Neural progenitor cell (in vitro differentiated cells): ENCODE data around the gene HLA-DQB1.
"Not testable (repeated sequence)": the region's sequence is repeated elsewhere in the genome, so short reads cannot be mapped to it uniquely, and the experiment has no call there.

Experiments used
- CTCF ChIP-seq: fragments of 200-600 bp; sonication (generic); IDR thresholded peaks from 2 replicates; pipeline ENCODE4 v1.5.1; 2017; ENCODE audit warnings: antibody characterized with exemption, mild to moderate bottlenecking
- EZH2 ChIP-seq: fragments of 200-600 bp; sonication (generic); IDR thresholded peaks from 2 replicates; pipeline ENCODE4 v1.6.1; 2017; ENCODE audit warnings: antibody characterized with exemption, mild to moderate bottlenecking, moderate library complexity
- EZH2phosphoT487 ChIP-seq: fragments of 200-600 bp; sonication (generic); IDR thresholded peaks from 2 replicates; pipeline ENCODE4 v1.6.1; 2017; ENCODE audit warnings: antibody characterized with exemption

- TF ChIP-seq CTCF, EZH2, EZH2phosphoT487: not testable (repeated sequence)
These were observed 8.6 kb downstream of the HLA-DQB1 start for GRCh38 chr6:32657819-32658218.
